ENCODE data around the gene CDKAL1. TPM values are rescaled to one million over a fixed set of nuclear protein-coding genes. Genes with fewer than 3 reads are reported as not detected.

CDKAL1 gene
- total and polyA plus RNA-seq, 9 of the 15 experiments (the other 6 are each of a cell fraction or from before 2014, with no cell fraction given) = 11.2 to 36.3 (median 20.1) TPM

GRCh38 chr6:21023210-21023609 is 489.0 kb downstream of the CDKAL1 start:
- intact Hi-C loops (cut with micrococcal nuclease) = no loop called here
- no peaks in the 10 kb centered on the region for H3K36me3 ChIP-seq (ENCODE audit: control insufficient read depth, insufficient read depth, low read length)
- H3K27me3 ChIP-seq (ENCODE audit: control insufficient read depth in 2 of 2, insufficient read depth in 2 of 2, low read length in 2 of 2) = no peaks in the 10 kb centered on the region
- POLR2A ChIA-PET = interaction anchor here (0.9 to 1.4 kb wide), 2 partner anchors 10 to 15 kb away, joined by 3 read pairs; no protein-coding TSS in a partner anchor
- no peaks in the 10 kb centered on the region for H4K20me1 ChIP-seq (replicated peaks; ENCODE audit: control insufficient read depth, insufficient read depth, low read length)
- no TSS peak for BruUV-seq (replicated peaks)
- peaks cover 0 to 2% of the 10 kb centered on the region in 2 experiments; a peak in 1 of 5 replicates for H3K4me1 ChIP-seq (replicated peaks in 1 of 2; ENCODE audit: control insufficient read depth in 2 of 2, insufficient read depth in 2 of 2, low read length in 2 of 2)
- no peak overlapping the region for H2AFZ ChIP-seq (ENCODE audit: low read depth, low read length)
- no peaks in the 10 kb centered on the region for H3K9me3 ChIP-seq (replicated peaks; ENCODE audit: control insufficient read depth, insufficient read depth, low read depth, low read length)
- FAIRE-seq = no peak
- no peaks in the 10 kb centered on the region for H3K9me1 ChIP-seq (ENCODE audit: control insufficient read depth, insufficient read depth, low read length)
- no peak overlapping the region for H3K4me3 ChIP-seq
- ATAC-seq = no peak
- no peak for DNase-seq (ENCODE audit: extremely low read depth in 1 of 4, low spot score in 3 of 4)
- no peak overlapping the region for H3K9ac ChIP-seq (ENCODE audit: insufficient read depth in 1 of 2, low read depth in 2 of 2, low read length in 2 of 2)
- in situ Hi-C loops (cut with MboI) = no loop called here
- no peaks in the 10 kb centered on the region for H3K79me2 ChIP-seq (ENCODE audit: control insufficient read depth, insufficient read depth, low read length)
- no peak overlapping the region for H3K4me2 ChIP-seq (ENCODE audit: insufficient read depth, low read length)
- CTCF ChIA-PET (ENCODE audit: low intra/inter-chr PET ratio) = no interaction called here
- WGBS (ENCODE audit: insufficient coverage, low coverage, missing lambda C conversion rate) = 94% methylated on average over 3 of the region's 3 CpGs
- H3K27ac ChIP-seq (ENCODE audit: extremely low read depth, low read depth, low read length) = no peak overlapping the region
- no peak for TF ChIP-seq HOXB6 (CRISPR knock-in tag; IDR thresholded peaks at IDR 0.05; ENCODE audit: borderline replicate concordance)
- TF ChIP-seq ZFP1 (CRISPR knock-in tag; IDR thresholded peaks at IDR 0.05) = no peak
- TF ChIP-seq ZNF133 (CRISPR knock-in tag; IDR thresholded peaks at IDR 0.05) = no peak
- no peak for TF ChIP-seq PPARD (CRISPR knock-in tag; IDR thresholded peaks at IDR 0.05)
- no peak for TF ChIP-seq JUNB (CRISPR knock-in tag; conservative IDR thresholded peaks at IDR 0.05)
- TF ChIP-seq ARNT (IDR thresholded peaks at IDR 0.05) = no peak
- TF ChIP-seq SPI1 (IDR thresholded peaks at IDR 0.05; ENCODE audit: borderline replicate concordance, low read depth, low read length) = no peak
- no peak for TF ChIP-seq TSC22D4 (tag; IDR thresholded peaks at IDR 0.05)
- no peak for TF ChIP-seq RBFOX2 (IDR thresholded peaks at IDR 0.05; ENCODE audit: low read depth, low read length)
- TF ChIP-seq BACH1 (tag; IDR thresholded peaks at IDR 0.05) = no peak
- TF ChIP-seq ELF4 (CRISPR knock-in tag; IDR thresholded peaks at IDR 0.05) = no peak
- TF ChIP-seq NR3C1 (CRISPR knock-in tag; IDR thresholded peaks at IDR 0.05) = no peak
- no peak for TF ChIP-seq POLR3G (IDR thresholded peaks at IDR 0.05; ENCODE audit: extremely low read depth, insufficient read length, insufficient replicate concordance)
- no peak for TF ChIP-seq RNF219 (CRISPR knock-in tag; IDR thresholded peaks at IDR 0.05)
- no peak for TF ChIP-seq KLF6 (CRISPR knock-in tag; IDR thresholded peaks at IDR 0.05; ENCODE audit: borderline replicate concordance)
- TF ChIP-seq L3MBTL2 (IDR thresholded peaks at IDR 0.05) = no peak
- no peak for TF ChIP-seq GTF2E2 (tag; IDR thresholded peaks at IDR 0.05)
- no peak for TF ChIP-seq MECOM (CRISPR knock-in tag; IDR thresholded peaks at IDR 0.05)
- no peak for TF ChIP-seq MTA3 (IDR thresholded peaks at IDR 0.05; ENCODE audit: borderline replicate concordance)

All from K562 (cell line).